H1 (cell line): ENCODE data around the gene SNX24. TPM values are rescaled to one million over a fixed set of nuclear protein-coding genes. Genes with fewer than 3 reads are reported as not detected.

Experiments
- CTCF ChIA-PET: fragments of 300-600 bp; sonication (Branson Sonifier 250); formaldehyde crosslinking; loops from one replicate; lab custom pipeline; 2021; ENCODE audit not compliant: partially characterized antibody; lab: Charles Lee
- POLR2A ChIA-PET: fragments of 300-600 bp; sonication (Branson Sonifier 250); formaldehyde crosslinking; loops from one replicate; lab custom pipeline; 2021; ENCODE audit warnings: inconsistent platforms; ENCODE audit not compliant: partially characterized antibody; lab: Charles Lee
- DNase-seq, 2 experiments: peaks; one replicate each; pipeline versions ENCODE4 v3.0.0 to v3.0.0-alpha.2; 2010 to 2022; ENCODE audit warnings: low spot score in 2 of 2, low read depth in 1 of 2, mixed read lengths in 1 of 2
- FAIRE-seq: peaks from 2 replicates; lab custom pipeline; 2011; peaks lifted over from hg19 to GRCh38; lab: Jason Lieb, UNC
- H2AFZ ChIP-seq: 2 replicates; pipeline ENCODE4 v1.8.1; 2012; ENCODE audit warnings: low read length, inconsistent platforms
- H2AK5ac ChIP-seq: 2 replicates; pipeline ENCODE4 v1.6.1; 2013; ENCODE audit warnings: low read depth, low read length
- H2BK120ac ChIP-seq: replicated peaks from 2 replicates; pipeline ENCODE3; 2013; ENCODE audit warnings: low read depth, low read length, inconsistent platforms
- H2BK12ac ChIP-seq: 2 replicates; pipeline ENCODE4 v1.6.1; 2013; ENCODE audit warnings: low read depth, low read length
- H2BK15ac ChIP-seq: 2 replicates; pipeline ENCODE4 v1.6.1; 2013; ENCODE audit warnings: low read length
- H2BK20ac ChIP-seq: 2 replicates; pipeline ENCODE4 v1.6.1; 2013; ENCODE audit warnings: low read length
- H2BK5ac ChIP-seq: 2 replicates; pipeline ENCODE4 v1.6.1; 2013; ENCODE audit warnings: low read depth, low read length
- H3K14ac ChIP-seq: 2 replicates; pipeline ENCODE4 v1.6.1; 2013; ENCODE audit warnings: inconsistent platforms; ENCODE audit not compliant: insufficient read length
- H3K18ac ChIP-seq: 2 replicates; pipeline ENCODE4 v1.6.1; 2013; ENCODE audit warnings: low read length; ENCODE audit errors: extremely low read depth
- H3K23ac ChIP-seq: 2 replicates; pipeline ENCODE4 v1.6.1; 2013; ENCODE audit warnings: inconsistent platforms; ENCODE audit not compliant: insufficient read length
- H3K23me2 ChIP-seq: 2 replicates; pipeline ENCODE4 v1.6.1; 2013; ENCODE audit warnings: low read depth, low read length
- H3K27ac ChIP-seq: 2 replicates; pipeline ENCODE4 v1.6.1; 2011; ENCODE audit warnings: low read depth, low read length, inconsistent platforms
- H3K27me3 ChIP-seq, 4 experiments: replicated peaks in 1 of 4; 1 replicate in 1 of 4; 2 replicates in 3 of 4; pipeline versions ENCODE4 v1.6.1 to v1.8.1; 2011 to 2013; ENCODE audit warnings: low read length in 3 of 4, mild to moderate bottlenecking in 3 of 4, inconsistent platforms in 2 of 4, mixed read lengths in 2 of 4, moderate library complexity in 1 of 4; ENCODE audit not compliant: control insufficient read depth in 3 of 4, insufficient read depth in 3 of 4; ENCODE audit errors: extremely low read depth in 1 of 4
- H3K36me3 ChIP-seq, 4 experiments: 2 replicates each; pipeline versions ENCODE4 v1.6.1 to v1.8.1; 2011 to 2013; ENCODE audit warnings: mild to moderate bottlenecking in 4 of 4, low read length in 3 of 4, moderate library complexity in 2 of 4, control low read depth in 1 of 4, inconsistent platforms in 1 of 4; ENCODE audit not compliant: insufficient read depth in 4 of 4, control insufficient read depth in 2 of 4
- H3K4ac ChIP-seq: replicated peaks from 2 replicates; pipeline ENCODE3; 2013; ENCODE audit warnings: low read length, low read depth, mixed read lengths, inconsistent platforms; ENCODE audit not compliant: insufficient read length
- H3K4me1 ChIP-seq, 4 experiments: replicated peaks in 1 of 4; 1 replicate in 1 of 4; 2 replicates in 3 of 4; pipeline versions ENCODE4 v1.6.1 to v1.8.1; 2011 to 2013; ENCODE audit warnings: low read length in 3 of 4, inconsistent platforms in 2 of 4, mixed read lengths in 1 of 4; ENCODE audit not compliant: insufficient read depth in 4 of 4, control insufficient read depth in 3 of 4
- H3K4me2 ChIP-seq, 2 experiments: 2 replicates each; pipeline versions ENCODE4 v1.6.1 to v1.8.1; 2011 to 2013; ENCODE audit warnings: low read depth in 2 of 2, low read length in 2 of 2, control low read depth in 1 of 2, inconsistent platforms in 1 of 2, mild to moderate bottlenecking in 1 of 2; ENCODE audit not compliant: insufficient read depth in 1 of 2
- H3K4me3 ChIP-seq, 4 experiments: fragments of 200-600, 300-600 bp in 1 of 4; sonication (generic), shearing (Covaris generic), sonication (Bioruptor Twin) in 1 of 4; 2 replicates each; pipeline versions ENCODE4 v1.5.1 to v1.8.1; 2011 to 2016; ENCODE audit warnings: low read length in 4 of 4, low read depth in 3 of 4, control low read depth in 2 of 4, inconsistent platforms in 2 of 4, mild to moderate bottlenecking in 2 of 4, mixed read lengths in 1 of 4, moderate library complexity in 1 of 4; ENCODE audit not compliant: insufficient read depth in 2 of 4; ENCODE audit errors: extremely low read depth in 1 of 4
- H3K56ac ChIP-seq: replicated peaks from 2 replicates; pipeline ENCODE3; 2013; ENCODE audit warnings: low read depth, mild to moderate bottlenecking, mixed read lengths, low read length, inconsistent platforms; ENCODE audit not compliant: insufficient read length
- H3K79me1 ChIP-seq: 2 replicates; pipeline ENCODE4 v1.6.1; 2013; ENCODE audit warnings: low read depth, low read length, control low read depth
- H3K79me2 ChIP-seq, 2 experiments: 2 replicates each; pipeline versions ENCODE4 v1.6.1 to v1.8.1; 2012 to 2013; ENCODE audit warnings: low read length in 2 of 2, mild to moderate bottlenecking in 2 of 2, inconsistent platforms in 1 of 2; ENCODE audit not compliant: insufficient read depth in 2 of 2, control insufficient read depth in 1 of 2
- H3K9ac ChIP-seq, 4 experiments: replicated peaks in 1 of 4; 1 replicate in 1 of 4; 2 replicates in 3 of 4; pipeline versions ENCODE4 v1.6.1 to v1.8.1; 2011 to 2013; ENCODE audit warnings: low read depth in 3 of 4, low read length in 3 of 4, control low read depth in 2 of 4, mild to moderate bottlenecking in 2 of 4, moderate library complexity in 2 of 4, inconsistent platforms in 1 of 4; ENCODE audit errors: extremely low read depth in 1 of 4
- H3K9me3 ChIP-seq, 2 experiments: 2 replicates each; pipeline versions ENCODE4 v1.6.1 to v1.8.1; 2012 to 2013; ENCODE audit warnings: mild to moderate bottlenecking in 2 of 2, moderate library complexity in 2 of 2, control low read depth in 1 of 2, inconsistent platforms in 1 of 2, low read depth in 1 of 2, low read length in 1 of 2, mixed read lengths in 1 of 2; ENCODE audit not compliant: insufficient read depth in 2 of 2
- H4K20me1 ChIP-seq, 2 experiments: replicated peaks in 1 of 2; 2 replicates each; pipeline versions ENCODE3 to v1.8.1; 2011 to 2013; ENCODE audit warnings: inconsistent platforms in 2 of 2, low read length in 2 of 2, mild to moderate bottlenecking in 1 of 2; ENCODE audit not compliant: insufficient read depth in 2 of 2, control insufficient read depth in 1 of 2
- H4K5ac ChIP-seq: 2 replicates; pipeline ENCODE4 v1.6.1; 2013; ENCODE audit warnings: low read length, low read depth, mixed read lengths, inconsistent platforms; ENCODE audit not compliant: insufficient read length
- H4K8ac ChIP-seq: 2 replicates; pipeline ENCODE4 v1.8.0; 2013; ENCODE audit warnings: mild to moderate bottlenecking, moderate library complexity, low read length, inconsistent platforms; ENCODE audit not compliant: insufficient read depth; ENCODE audit errors: extremely low read depth
- H4K91ac ChIP-seq: replicated peaks from 2 replicates; pipeline ENCODE3; 2013; ENCODE audit warnings: low read length, mixed read lengths, inconsistent platforms; ENCODE audit not compliant: insufficient read length
- CBX5 ChIP-seq: fragments of 300-800, 300-1000 bp; sonication (generic); IDR thresholded peaks from 2 replicates; pipeline ENCODE4 v1.7.1; 2016; ENCODE audit warnings: antibody characterized with exemption, low read length, low read depth
- HDAC2 ChIP-seq, 2 experiments: fragments of 300-600 bp in 1 of 2; sonication (generic) in 1 of 2; IDR thresholded peaks; 2 replicates each; pipeline ENCODE4 v1.6.1; 2011 to 2012; ENCODE audit warnings: low read depth in 2 of 2, low read length in 2 of 2, mild to moderate bottlenecking in 2 of 2, moderate library complexity in 2 of 2, borderline replicate concordance in 1 of 2, inconsistent platforms in 1 of 2
- WGBS, 2 experiments: shearing (Covaris generic) in 1 of 2; methylation state at CpG; one replicate each; pipeline versions ENCODE4 v1.1.6 to v1.1.7; 2013 to 2015; ENCODE audit warnings: low lambda C conversion rate in 2 of 2, mixed read lengths in 2 of 2, inconsistent platforms in 1 of 2, low coverage in 1 of 2, missing lambda C conversion rate in 1 of 2; ENCODE audit not compliant: insufficient replicate concordance in 2 of 2, insufficient coverage in 1 of 2, insufficient read length in 1 of 2; ENCODE audit errors: extremely low coverage in 1 of 2, missing lambda C conversion rate in 1 of 2; 5-methylcytosine and 5-hydroxymethylcytosine counted together
- polyA plus RNA-seq, 7 experiments: library from polyadenylated mRNA; depleted of rRNA in 3 of 7; stranded (reverse) in 5 of 7; unstranded in 2 of 7; fragments of >200 nt in 5 of 7; fragments of 200-250 nt in 2 of 7; gene quantifications; 1 replicate in 5 of 7; 2 replicates in 1 of 7; 4 replicates in 1 of 7; pipeline versions ENCODE4 v1.2.1 to v1.2.3, GENCODE V29; 2011 to 2013; ENCODE audit warnings: missing spikeins in 2 of 7, mixed read lengths in 2 of 7
- total RNA-seq: library from RNA; stranded (reverse); fragmentation: NEBNext Ultra II Directional; extraction: Animal tissue kit (Norgen Biotek cat#: 25700); gene quantifications from 2 replicates; pipeline ENCODE4 v1.2.1, GENCODE V29; 2021

Gene SNX24
- total and polyA plus RNA-seq, 2 of the 8 experiments (the other 6 are each of a cell fraction or from before 2014, with no cell fraction given): 7.3 to 14.3 TPM

GRCh38 chr5:122985006-122985700, 139.7 kb downstream of the SNX24 start:
- H3K56ac ChIP-seq: no peak overlapping the region
- H2BK20ac ChIP-seq: no peak overlapping the region
- no peak overlapping the region for H4K8ac ChIP-seq
- no peaks in the 10 kb centered on the region for H3K23me2 ChIP-seq
- H2BK15ac ChIP-seq: no peak overlapping the region
- no peak overlapping the region for H2BK12ac ChIP-seq
- no peak overlapping the region for H3K14ac ChIP-seq
- TF ChIP-seq HDAC2 (IDR thresholded peaks at IDR 0.05; ENCODE audit: borderline replicate concordance in 1 of 2, low read depth in 2 of 2, low read length in 2 of 2): no peak
- no peak for TF ChIP-seq CBX5
- TF ChIP-seq, all 59 proteins: peak for 0
- POLR2A ChIA-PET: no interaction called here
- no peaks in the 10 kb centered on the region for H3K9me3 ChIP-seq
- no peak overlapping the region for H3K9ac ChIP-seq
- H3K36me3 ChIP-seq: no peaks in the 10 kb centered on the region
- H4K5ac ChIP-seq: no peak overlapping the region
- no peak overlapping the region for H3K18ac ChIP-seq
- no peak overlapping the region for H3K4me2 ChIP-seq
- 91% methylated on average over 4 of the region's 4 CpGs; no CpG with 5 or more reads in 1 of the 2 experiments for WGBS, 2 experiments
- H3K4ac ChIP-seq: no peak overlapping the region
- no peak overlapping the region for H3K23ac ChIP-seq
- H3K4me1 ChIP-seq: 0 out of 7 replicates have a peak, but pooled peaks cover 0 to 3% (median 0%) of the 10 kb centered on the region in 4 experiments
- no peak overlapping the region for H3K4me3 ChIP-seq
- no peak overlapping the region for H2AFZ ChIP-seq
- no peak overlapping the region for H2BK120ac ChIP-seq
- H2BK5ac ChIP-seq: no peak overlapping the region
- H4K91ac ChIP-seq: no peak overlapping the region
- no peaks in the 10 kb centered on the region for H3K79me2 ChIP-seq
- FAIRE-seq (no peak), DNase-seq (no peak)
- CTCF ChIA-PET: no interaction called here
- no peaks in the 10 kb centered on the region; the same call in 1 of the 2 replicates for H3K79me1 ChIP-seq
- no peak overlapping the region for H2AK5ac ChIP-seq
- no peak overlapping the region for H3K27ac ChIP-seq
- H4K20me1 ChIP-seq: no peaks in the 10 kb centered on the region
- H3K27me3 ChIP-seq: no peaks in the 10 kb centered on the region
